MM.1S (cell line): ENCODE data around the gene TMPRSS6.
A peak's percentile ranks its signal among the peaks of the same experiment; 100 is the strongest.

Source experiments
- DNase-seq: peaks from one replicate; pipeline ENCODE4 v3.0.0-alpha.2; 2015
- H2AFZ ChIP-seq: fragments of 300-600 bp; sonication (generic); 2 replicates; pipeline ENCODE4 v1.6.0; 2016; ENCODE audit warnings: antibody characterized with exemption, low read length
- H3F3A ChIP-seq: fragments of 300-600 bp; sonication (generic); 2 replicates; pipeline ENCODE4 v1.6.1; 2016; ENCODE audit warnings: mild to moderate bottlenecking, antibody characterized with exemption, low read length, moderate library complexity, mixed read lengths; ENCODE audit not compliant: insufficient read depth
- H3K27ac ChIP-seq: fragments of 300-600 bp; sonication (generic); 2 replicates; pipeline ENCODE4 v1.5.1; 2016; ENCODE audit warnings: mild to moderate bottlenecking, low read length
- H3K27me3 ChIP-seq: fragments of 300-600 bp; sonication (generic); replicated peaks from 2 replicates; pipeline ENCODE4 v1.6.0; 2016; ENCODE audit warnings: low read length; ENCODE audit not compliant: insufficient read depth
- H3K36me3 ChIP-seq: fragments of 300-600 bp; sonication (generic); replicated peaks from 2 replicates; pipeline ENCODE4 v1.6.1; 2016; ENCODE audit warnings: mild to moderate bottlenecking, low read length, mixed read lengths; ENCODE audit not compliant: insufficient read depth
- H3K4me1 ChIP-seq: fragments of 300-600 bp; sonication (generic); 2 replicates; pipeline ENCODE4 v1.6.1; 2016; ENCODE audit warnings: low read length, mixed read lengths
- H3K4me2 ChIP-seq: fragments of 300-600 bp; sonication (generic); 2 replicates; pipeline ENCODE4 v1.6.0; 2016; ENCODE audit warnings: low read depth, low read length
- H3K4me3 ChIP-seq: fragments of 300-600 bp; sonication (generic); 2 replicates; pipeline ENCODE4 v1.5.1; 2016; ENCODE audit warnings: low read length, mixed read lengths
- H3K79me2 ChIP-seq: fragments of 300-600 bp; sonication (generic); 2 replicates; pipeline ENCODE4 v1.6.1; 2016; ENCODE audit warnings: mixed run types, low read length, mixed read lengths
- H3K9ac ChIP-seq: fragments of 300-600 bp; sonication (generic); 2 replicates; pipeline ENCODE4 v1.6.1; 2016; ENCODE audit warnings: low read length, mixed read lengths
- H3K9me2 ChIP-seq: fragments of 300-600 bp; sonication (generic); replicated peaks from 2 replicates; pipeline ENCODE4 v1.6.1; 2016; ENCODE audit warnings: mild to moderate bottlenecking, low read length, mixed read lengths; ENCODE audit not compliant: insufficient read depth
- H3K9me3 ChIP-seq: fragments of 300-600 bp; sonication (generic); replicated peaks from 2 replicates; pipeline ENCODE4 v1.6.1; 2016; ENCODE audit warnings: mild to moderate bottlenecking, low read length, mixed read lengths; ENCODE audit not compliant: insufficient read depth
- H4K20me1 ChIP-seq: fragments of 300-600 bp; sonication (generic); 2 replicates; pipeline ENCODE4 v1.6.1; 2016; ENCODE audit warnings: mild to moderate bottlenecking, low read length, moderate library complexity, mixed read lengths; ENCODE audit not compliant: insufficient read depth
- CTCF ChIP-seq: fragments of 300-600 bp; sonication (generic); IDR thresholded peaks from 2 replicates; pipeline ENCODE4 v1.5.1; 2016; ENCODE audit warnings: antibody characterized with exemption, low read length, mixed read lengths
- EZH2 ChIP-seq: fragments of 300-600 bp; sonication (generic); optimal IDR thresholded peaks from 2 replicates; pipeline ENCODE3; 2017; ENCODE audit warnings: low read depth, mild to moderate bottlenecking, antibody characterized with exemption, low read length, mixed read lengths
- EZH2phosphoT487 ChIP-seq: fragments of 300-600 bp; sonication (generic); IDR thresholded peaks from 2 replicates; pipeline ENCODE4 v1.6.1; 2018; ENCODE audit warnings: antibody characterized with exemption, low read length

TMPRSS6 gene

GRCh38 chr22:37022483-37023337 lies 86.8 kb downstream of the TMPRSS6 start:
- TF ChIP-seq EZH2: no peak
- TF ChIP-seq CTCF: no peak
- TF ChIP-seq EZH2phosphoT487: no peak
- H4K20me1 ChIP-seq: no peaks in the 10 kb centered on the region
- no peaks in the 10 kb centered on the region for H3K9me3 ChIP-seq
- no peaks in the 10 kb centered on the region for H3K27me3 ChIP-seq
- H3K4me3 ChIP-seq: no peak overlapping the region
- no peak overlapping the region for H2AFZ ChIP-seq
- peaks cover 15% of the 10 kb centered on the region for H3K4me1 ChIP-seq
- no peaks in the 10 kb centered on the region for H3F3A ChIP-seq
- H3K9me2 ChIP-seq: no peaks in the 10 kb centered on the region
- H3K27ac ChIP-seq: no peak overlapping the region
- no peak overlapping the region for H3K9ac ChIP-seq
- H3K4me2 ChIP-seq: no peak overlapping the region
- no peaks in the 10 kb centered on the region for H3K36me3 ChIP-seq
- no peak for DNase-seq
- peaks cover 9% of the 10 kb centered on the region; the same call in 1 of the 2 replicates for H3K79me2 ChIP-seq

GRCh38 chr22:37021710-37022482 lies 87.6 kb downstream of the TMPRSS6 start:
- H3K27me3 ChIP-seq: no peaks in the 10 kb centered on the region
- DNase-seq: peak; percentile 45
- H3K36me3 ChIP-seq: no peaks in the 10 kb centered on the region

GRCh38 chr22:37021041-37021440 lies 88.5 kb downstream of the TMPRSS6 start:
- no peak overlapping the region for H3K9ac ChIP-seq

More at GRCh38 chr22:37021710-37022482, 87.6 kb downstream of the TMPRSS6 start:
- no peak overlapping the region for H2AFZ ChIP-seq
- no peak overlapping the region for H3K4me2 ChIP-seq
- no peak overlapping the region for H3K4me3 ChIP-seq
- H3F3A ChIP-seq: no peaks in the 10 kb centered on the region
- TF ChIP-seq EZH2: no peak
- peak; percentile 82 for TF ChIP-seq CTCF
- H3K4me1 ChIP-seq: peaks cover 15% of the 10 kb centered on the region
- no peaks in the 10 kb centered on the region for H3K9me2 ChIP-seq
- H3K9me3 ChIP-seq: no peaks in the 10 kb centered on the region
- no peak overlapping the region for H3K27ac ChIP-seq
- H3K79me2 ChIP-seq: peaks cover 9% of the 10 kb centered on the region; the same call in 1 of the 2 replicates
- H4K20me1 ChIP-seq: no peaks in the 10 kb centered on the region
- no peak overlapping the region for H3K9ac ChIP-seq

More at GRCh38 chr22:37021041-37021440, 88.5 kb downstream of the TMPRSS6 start:
- no peaks in the 10 kb centered on the region for H3K9me3 ChIP-seq
- H3K79me2 ChIP-seq: peaks cover 9% of the 10 kb centered on the region; the same call in 1 of the 2 replicates
- no peaks in the 10 kb centered on the region for H3K27me3 ChIP-seq
- no peaks in the 10 kb centered on the region for H4K20me1 ChIP-seq
- no peaks in the 10 kb centered on the region for H3K9me2 ChIP-seq
- H3F3A ChIP-seq: no peaks in the 10 kb centered on the region
- no peak overlapping the region for H3K27ac ChIP-seq
- H2AFZ ChIP-seq: no peak overlapping the region
- H3K4me2 ChIP-seq: no peak overlapping the region
- TF ChIP-seq CTCF (no peak), EZH2phosphoT487 (no peak), EZH2 (no peak)
- peaks cover 12% of the 10 kb centered on the region for H3K4me1 ChIP-seq
- no peak overlapping the region for H3K4me3 ChIP-seq
- no peaks in the 10 kb centered on the region for H3K36me3 ChIP-seq
- no peak for DNase-seq
